Measurements from ENCODE around the gene IL22RA2. TPM values are rescaled to one million over a fixed set of nuclear protein-coding genes. Genes with fewer than 3 reads are reported as not detected.
"Not testable (repeated sequence)": the region's sequence is repeated elsewhere in the genome, so short reads cannot be mapped to it uniquely, and the experiment has no call there.

The IL22RA2 gene
- total RNA-seq, 2 donors from 2014 or later, result not detected

- H3K4me1 ChIP-seq (replicated peaks), result peaks cover 34% of the 10 kb centered on the region
- WGBS, result 0% methylated on average over 13 of the region's 13 CpGs
- intact Hi-C loops (cut with DNase I), result no loop called here
Measured at GRCh38 chr6:137218473-137218916, 45.1 kb upstream of the IL22RA2 start.

DNA sequence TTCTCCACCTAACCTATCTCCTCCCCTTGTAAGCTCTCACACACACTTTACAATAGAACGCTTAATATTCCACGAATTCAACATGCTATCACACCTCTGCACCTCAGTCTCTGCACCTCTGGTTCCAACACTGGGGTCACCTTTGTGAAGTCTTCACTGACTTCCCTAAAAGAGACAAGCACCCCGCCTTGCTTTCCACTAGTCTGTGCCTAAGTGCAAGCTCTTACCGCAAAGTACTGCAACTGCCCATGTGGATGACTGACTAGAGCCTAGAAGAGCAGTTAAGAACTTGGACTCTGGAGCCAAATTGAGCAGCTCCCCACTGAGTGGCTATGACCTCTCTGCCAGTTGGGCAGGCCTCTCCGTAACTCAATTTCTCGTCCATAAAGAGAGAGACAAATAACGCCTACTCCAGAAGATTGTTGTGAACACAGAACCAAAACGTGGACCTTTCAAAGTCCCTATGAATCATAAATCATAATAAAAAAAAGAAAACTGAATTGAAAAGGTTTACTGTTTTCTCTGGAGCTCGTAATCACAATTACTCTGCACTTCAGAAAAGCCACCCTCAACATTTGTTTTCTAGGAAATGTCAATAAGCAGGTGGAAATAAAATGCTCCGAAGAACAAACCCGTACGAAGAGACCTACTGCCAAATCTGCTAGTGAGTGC, 44.5 kb upstream of the IL22RA2 start:
- peaks cover 30% of the 10 kb centered on the region for H3K4me1 ChIP-seq (replicated peaks)
- H3K9me3 ChIP-seq, result no peaks in the 10 kb centered on the region
- intact Hi-C loops (cut with DNase I), result no loop called here
- peak overlapping the region; percentile 72 to 94 for H3K4me3 ChIP-seq
- 12% methylated on average over 12 of the region's 12 CpGs for WGBS
- TF ChIP-seq, protein P1, sequence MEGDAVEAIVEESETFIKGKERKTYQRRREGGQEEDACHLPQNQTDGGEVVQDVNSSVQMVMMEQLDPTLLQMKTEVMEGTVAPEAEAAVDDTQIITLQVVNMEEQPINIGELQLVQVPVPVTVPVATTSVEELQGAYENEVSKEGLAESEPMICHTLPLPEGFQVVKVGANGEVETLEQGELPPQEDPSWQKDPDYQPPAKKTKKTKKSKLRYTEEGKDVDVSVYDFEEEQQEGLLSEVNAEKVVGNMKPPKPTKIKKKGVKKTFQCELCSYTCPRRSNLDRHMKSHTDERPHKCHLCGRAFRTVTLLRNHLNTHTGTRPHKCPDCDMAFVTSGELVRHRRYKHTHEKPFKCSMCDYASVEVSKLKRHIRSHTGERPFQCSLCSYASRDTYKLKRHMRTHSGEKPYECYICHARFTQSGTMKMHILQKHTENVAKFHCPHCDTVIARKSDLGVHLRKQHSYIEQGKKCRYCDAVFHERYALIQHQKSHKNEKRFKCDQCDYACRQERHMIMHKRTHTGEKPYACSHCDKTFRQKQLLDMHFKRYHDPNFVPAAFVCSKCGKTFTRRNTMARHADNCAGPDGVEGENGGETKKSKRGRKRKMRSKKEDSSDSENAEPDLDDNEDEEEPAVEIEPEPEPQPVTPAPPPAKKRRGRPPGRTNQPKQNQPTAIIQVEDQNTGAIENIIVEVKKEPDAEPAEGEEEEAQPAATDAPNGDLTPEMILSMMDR (IDR thresholded peaks at IDR 0.05), result no peak
- no peak for TF ChIP-seq POLR2A (IDR thresholded peaks at IDR 0.05)
- TF ChIP-seq POLR2AphosphoS5 (IDR thresholded peaks at IDR 0.05), result no peak
- no peaks in the 10 kb centered on the region for H3K36me3 ChIP-seq
- no peak for DNase-seq (ENCODE audit: low spot score)
- H3K27ac ChIP-seq, result peak overlapping the region; percentile 96 to 97
- H3K27me3 ChIP-seq (replicated peaks; ENCODE audit: insufficient read depth), result no peaks in the 10 kb centered on the region

More at GRCh38 chr6:137218473-137218916, 45.1 kb upstream of the IL22RA2 start:
- Histone ChIP-seq H3K9me3 (no peaks in the 10 kb centered on the region), H3K4me3 (peak overlapping the region; percentile 72 to 94), H3K27ac (peak overlapping the region; percentile 96 to 97), H3K27me3 (replicated peaks; ENCODE audit: insufficient read depth) (no peaks in the 10 kb centered on the region), H3K36me3 (no peaks in the 10 kb centered on the region)
- TF ChIP-seq POLR2A (IDR thresholded peaks at IDR 0.05), result no peak
- TF ChIP-seq, protein P1 (IDR thresholded peaks at IDR 0.05), result no peak
- peak; percentile 15 for DNase-seq (ENCODE audit: low spot score)

DNA sequence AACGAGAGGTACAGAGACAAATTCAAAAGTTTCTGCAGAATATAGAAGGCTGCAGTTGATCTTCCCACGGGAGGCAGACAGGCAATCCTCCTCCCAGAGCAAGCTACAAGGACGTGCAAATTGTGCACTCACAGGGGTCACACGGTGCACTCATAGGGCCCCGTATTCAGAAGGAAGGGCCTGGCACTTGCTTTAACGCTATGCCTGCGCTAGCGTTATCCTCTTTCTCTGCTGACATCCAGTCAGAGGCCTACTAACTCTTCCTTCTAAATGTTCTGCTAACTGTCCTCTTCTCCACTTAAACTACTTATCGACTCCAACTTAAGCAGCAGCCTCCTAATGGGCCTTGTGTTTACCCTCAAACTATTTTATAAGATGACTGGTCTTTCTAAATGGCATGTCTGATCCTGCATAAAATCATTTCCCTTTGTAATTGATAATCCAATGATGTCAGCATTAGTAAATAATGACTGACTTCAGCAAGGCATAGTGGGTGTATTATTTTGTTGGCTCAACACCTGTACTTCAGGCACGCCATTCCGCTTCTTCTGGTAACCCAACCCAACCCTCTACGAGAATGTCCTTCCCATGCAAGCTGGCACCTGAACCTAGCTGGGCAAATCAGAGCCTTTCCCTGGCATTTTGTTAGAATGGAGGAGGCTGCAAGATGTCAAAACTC, 43.6 kb upstream of the IL22RA2 start:
- peak; percentile 63 for TF ChIP-seq POLR2AphosphoS5 (IDR thresholded peaks at IDR 0.05)
- TF ChIP-seq POLR2A (IDR thresholded peaks at IDR 0.05), result peak; percentile 37
- TF ChIP-seq, protein P1 (IDR thresholded peaks at IDR 0.05), result no peak
- no peaks in the 10 kb centered on the region for H3K27me3 ChIP-seq (replicated peaks; ENCODE audit: insufficient read depth)
- intact Hi-C loops (cut with DNase I), result no loop called here
- WGBS, result 36% methylated on average over 12 of the region's 12 CpGs
- DNase-seq (ENCODE audit: low spot score), result peak; percentile 53
- no peaks in the 10 kb centered on the region for H3K36me3 ChIP-seq
- no peaks in the 10 kb centered on the region for H3K9me3 ChIP-seq
- H3K4me3 ChIP-seq, result peak overlapping the region; percentile 72 to 94
- peak overlapping the region; percentile 96 to 97 for H3K27ac ChIP-seq
- peaks cover 29% of the 10 kb centered on the region for H3K4me1 ChIP-seq (replicated peaks)

DNA sequence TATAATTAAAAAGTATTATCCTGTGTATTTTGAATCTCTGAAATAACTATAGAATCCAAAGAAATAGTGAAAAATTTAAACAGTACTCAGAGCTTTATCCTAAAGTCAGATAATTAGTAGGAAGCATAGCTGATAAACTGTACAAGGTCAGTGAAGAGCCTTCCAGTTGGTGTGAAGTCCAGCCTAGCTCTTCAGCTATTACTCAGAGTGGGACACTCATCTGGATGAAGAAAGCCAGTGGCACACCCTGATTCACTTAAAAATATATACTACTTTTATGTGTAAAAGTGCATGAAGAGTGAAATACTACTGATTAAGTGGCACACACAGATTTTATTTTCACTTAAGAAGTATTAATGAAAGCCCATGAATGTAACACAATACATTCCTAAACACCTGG, 42.7 kb upstream of the IL22RA2 start:
- no peak for TF ChIP-seq POLR2AphosphoS5 (IDR thresholded peaks at IDR 0.05)
- TF ChIP-seq, protein P1 (IDR thresholded peaks at IDR 0.05), result no peak
- no peak for TF ChIP-seq POLR2A (IDR thresholded peaks at IDR 0.05)
- Histone ChIP-seq H3K27me3 (replicated peaks; ENCODE audit: insufficient read depth) (no peaks in the 10 kb centered on the region), H3K4me3 (peak overlapping the region in 1 of 2 donors; percentile 72), H3K9me3 (no peaks in the 10 kb centered on the region), H3K27ac (peak overlapping the region; percentile 96 to 97), H3K4me1 (replicated peaks) (peaks cover 21% of the 10 kb centered on the region), H3K36me3 (no peaks in the 10 kb centered on the region)
- no peak for DNase-seq (ENCODE audit: low spot score)
- intact Hi-C loops (cut with DNase I), result no loop called here

DNA sequence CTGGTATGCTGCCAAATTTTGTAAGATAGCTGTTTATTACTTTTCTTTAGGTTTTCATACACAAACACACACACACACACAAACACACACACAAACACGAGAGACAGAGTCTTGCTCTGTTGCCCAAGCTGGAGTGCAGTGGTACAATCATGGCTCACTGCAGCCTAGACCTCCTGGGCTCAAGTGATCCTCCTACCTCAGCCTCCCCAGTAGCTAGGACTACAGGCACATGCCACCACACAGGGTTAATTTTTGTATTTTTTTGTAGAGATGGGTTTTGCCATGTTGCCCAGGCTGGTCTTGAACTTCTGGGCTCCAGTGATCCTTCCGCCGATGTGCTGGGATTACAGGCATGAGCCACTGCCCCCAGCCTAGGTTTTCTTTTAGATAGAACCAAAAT, 42.2 kb upstream of the IL22RA2 start:
- intact Hi-C loops (cut with DNase I); H3K27me3 ChIP-seq (replicated peaks; ENCODE audit: insufficient read depth); H3K27ac ChIP-seq; DNase-seq (ENCODE audit: low spot score); H3K36me3 ChIP-seq; H3K9me3 ChIP-seq: not testable (repeated sequence)
- H3K4me1 ChIP-seq (replicated peaks), result peaks cover 21% of the 10 kb centered on the region
- H3K4me3 ChIP-seq, result peak overlapping the region in 1 of 2 donors; percentile 1
- 89% methylated on average over 3 of the region's 3 CpGs for WGBS
